T-helper 2 cell treated with Interferon-gamma antibody and Interleukin-4, amounts not matched to agents 5 μg/mL and 100 μg/mL, for 36 hours (primary cell): ENCODE measurements around the gene ANKRD13D.
"Not testable (repeated sequence)": the region's sequence is repeated elsewhere in the genome, so short reads cannot be mapped to it uniquely, and the experiment has no call there.

ENCODE experiments used
- DNase-seq: peaks from one replicate; pipeline ENCODE4 v3.0.0; 2021; ENCODE audit warnings: low spot score
- H3K27ac Mint-ChIP-seq: one replicate; pipeline ENCODE4 v1.8.0; 2021; ENCODE audit warnings: mild to moderate bottlenecking, mixed read lengths
- H3K27me3 Mint-ChIP-seq: one replicate; pipeline ENCODE4 v1.8.0; 2021; ENCODE audit warnings: low read depth, mixed read lengths
- H3K36me3 Mint-ChIP-seq: one replicate; pipeline ENCODE4 v1.8.0; 2021; ENCODE audit warnings: low read depth, mixed read lengths
- H3K4me1 Mint-ChIP-seq: one replicate; pipeline ENCODE4 v1.8.0; 2021; ENCODE audit warnings: low read depth, mixed read lengths
- H3K4me3 Mint-ChIP-seq: one replicate; pipeline ENCODE4 v1.8.0; 2022; ENCODE audit warnings: mild to moderate bottlenecking, moderate library complexity, mixed read lengths
- H3K9me3 Mint-ChIP-seq: one replicate; pipeline ENCODE4 v1.8.0; 2021; ENCODE audit warnings: mixed read lengths

ANKRD13D gene

DNA sequence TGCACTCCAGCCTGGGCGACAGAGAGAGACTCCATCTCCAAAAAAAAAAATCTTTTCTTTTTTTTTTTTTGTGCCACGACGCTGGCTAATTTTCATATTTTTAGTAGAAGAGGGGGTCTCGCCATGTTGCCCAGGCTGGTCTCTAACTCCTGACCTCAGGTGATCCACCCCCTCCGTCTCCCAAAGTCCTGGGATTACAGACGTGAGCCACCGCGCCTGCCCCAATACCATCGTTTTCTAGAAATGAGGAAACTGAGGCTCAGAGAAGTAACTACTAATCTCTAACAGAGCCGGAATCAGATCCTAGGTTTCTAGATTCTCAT lies 27.7 kb downstream of the ANKRD13D start:
- no peak for DNase-seq
- H3K4me3 Mint-ChIP-seq, result peak overlapping the region; percentile 89
- H3K4me1 Mint-ChIP-seq, result peaks cover 35% of the 10 kb centered on the region
- H3K27me3 Mint-ChIP-seq, result peaks cover 9% of the 10 kb centered on the region
- H3K36me3 Mint-ChIP-seq, result no peaks in the 10 kb centered on the region
- H3K27ac Mint-ChIP-seq, result peak overlapping the region; percentile 97
- H3K9me3 Mint-ChIP-seq, result no peaks in the 10 kb centered on the region

DNA sequence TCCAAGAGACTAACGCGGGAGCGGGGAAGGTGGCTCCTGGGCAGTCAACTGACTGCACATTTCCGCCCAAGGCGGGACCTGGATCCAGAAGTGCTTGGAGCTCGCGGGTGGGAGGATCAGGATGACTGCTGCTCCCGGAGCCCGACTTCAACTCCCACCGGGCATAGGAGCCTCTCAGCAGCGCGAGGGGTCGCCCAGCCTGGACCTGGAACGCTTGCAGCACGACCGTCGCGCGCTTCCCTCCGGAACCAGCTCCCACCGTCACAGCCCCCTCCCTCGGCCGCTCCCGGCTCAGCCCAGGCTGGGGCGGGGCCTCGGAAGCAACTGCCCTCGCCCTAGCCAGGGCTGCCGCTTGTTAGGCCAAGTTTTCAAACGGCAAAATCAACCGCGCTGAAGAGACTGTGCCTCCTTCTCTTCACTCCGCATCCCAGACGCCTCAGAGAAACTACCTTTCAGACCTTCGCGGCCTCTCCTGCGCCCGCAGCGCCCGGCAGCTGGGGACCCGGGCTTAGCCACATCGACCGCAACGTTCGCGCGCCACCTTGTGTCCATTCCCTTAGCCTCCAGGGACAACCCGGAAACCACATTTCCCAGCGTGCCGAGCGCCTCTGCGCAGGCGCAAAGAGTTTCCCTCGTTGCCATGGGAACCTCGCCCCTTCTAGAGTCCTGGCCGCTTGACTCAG lies 28.2 kb downstream of the ANKRD13D start:
- H3K9me3 Mint-ChIP-seq, result no peaks in the 10 kb centered on the region
- H3K4me1 Mint-ChIP-seq, result peaks cover 31% of the 10 kb centered on the region

GRCh38 chr11:67317888-67318555 lies 28.9 kb downstream of the ANKRD13D start:
- peaks cover 9% of the 10 kb centered on the region for H3K27me3 Mint-ChIP-seq
- H3K27ac Mint-ChIP-seq, result peak overlapping the region; percentile 97
- DNase-seq, result no peak
- H3K36me3 Mint-ChIP-seq, result no peaks in the 10 kb centered on the region
- H3K4me1 Mint-ChIP-seq, result peaks cover 26% of the 10 kb centered on the region
- H3K9me3 Mint-ChIP-seq, result no peaks in the 10 kb centered on the region
- H3K4me3 Mint-ChIP-seq, result peak overlapping the region; percentile 89

More for the DNA sequence above, 28.2 kb downstream of the ANKRD13D start:
- Mint-ChIP-seq H3K27me3 (peaks cover 9% of the 10 kb centered on the region), H3K4me3 (peak overlapping the region; percentile 89), H3K27ac (peak overlapping the region; percentile 97), H3K36me3 (no peaks in the 10 kb centered on the region)
- DNase-seq, result peak; percentile 98

GRCh38 chr11:67318876-67319275 lies 29.8 kb downstream of the ANKRD13D start:
- peaks cover 18% of the 10 kb centered on the region for H3K4me1 Mint-ChIP-seq
- not testable (repeated sequence) for H3K36me3 Mint-ChIP-seq, H3K27me3 Mint-ChIP-seq, H3K27ac Mint-ChIP-seq, H3K9me3 Mint-ChIP-seq, DNase-seq
- H3K4me3 Mint-ChIP-seq, result peak overlapping the region; percentile 89

- H3K4me1 Mint-ChIP-seq, result peaks cover 12% of the 10 kb centered on the region
- no peak overlapping the region for H3K27ac Mint-ChIP-seq
- peaks cover 9% of the 10 kb centered on the region for H3K27me3 Mint-ChIP-seq
- no peaks in the 10 kb centered on the region for H3K36me3 Mint-ChIP-seq
- no peak for DNase-seq
- H3K4me3 Mint-ChIP-seq, result no peak overlapping the region
- no peaks in the 10 kb centered on the region for H3K9me3 Mint-ChIP-seq
Measured at GRCh38 chr11:67320011-67320410, 30.9 kb downstream of the ANKRD13D start.

GRCh38 chr11:67320691-67321090 lies 31.6 kb downstream of the ANKRD13D start:
- H3K4me1 Mint-ChIP-seq, result peaks cover 8% of the 10 kb centered on the region
- peaks cover 9% of the 10 kb centered on the region for H3K27me3 Mint-ChIP-seq

DNA sequence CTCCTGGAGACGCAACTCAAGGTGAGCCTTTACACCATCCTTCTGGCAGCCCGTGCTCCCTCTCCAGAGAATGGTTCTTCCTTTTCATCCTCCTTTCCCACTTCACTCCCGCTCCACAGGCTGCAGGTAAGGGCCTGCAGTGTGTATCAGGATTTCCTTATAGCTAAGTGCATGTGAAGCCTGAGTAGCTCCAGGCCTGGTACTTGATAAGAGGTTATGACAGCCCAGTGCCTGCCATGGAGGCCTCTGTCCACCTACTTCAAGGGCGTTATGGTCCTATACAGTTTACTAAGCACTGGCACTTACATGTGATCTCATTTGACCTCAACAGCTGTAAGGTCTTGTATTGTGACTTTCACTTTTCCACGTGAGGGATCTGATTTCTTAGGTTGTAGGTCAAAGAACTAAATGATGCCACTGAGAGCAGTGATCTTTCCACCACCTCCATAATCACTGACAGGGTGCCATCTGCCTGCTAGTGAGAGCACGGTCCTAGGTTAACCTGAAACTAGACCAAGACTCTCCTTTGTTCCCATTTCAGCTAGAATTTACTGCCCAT lies 32.3 kb downstream of the ANKRD13D start:
- H3K36me3 Mint-ChIP-seq, result no peaks in the 10 kb centered on the region
- H3K9me3 Mint-ChIP-seq, result no peaks in the 10 kb centered on the region

More at GRCh38 chr11:67320691-67321090, 31.6 kb downstream of the ANKRD13D start:
- no peak overlapping the region for H3K4me3 Mint-ChIP-seq
- no peak for DNase-seq
- H3K9me3 Mint-ChIP-seq, result no peaks in the 10 kb centered on the region
- H3K27ac Mint-ChIP-seq, result no peak overlapping the region
- no peaks in the 10 kb centered on the region for H3K36me3 Mint-ChIP-seq

GRCh38 chr11:67322049-67322448 lies 32.9 kb downstream of the ANKRD13D start:
- Mint-ChIP-seq H3K27ac (no peak overlapping the region), H3K27me3 (peaks cover 9% of the 10 kb centered on the region), H3K4me1 (peaks cover 6% of the 10 kb centered on the region), H3K9me3 (no peaks in the 10 kb centered on the region), H3K4me3 (no peak overlapping the region), H3K36me3 (no peaks in the 10 kb centered on the region)
- DNase-seq, result no peak

More for the DNA sequence above, 32.3 kb downstream of the ANKRD13D start:
- no peak for DNase-seq
- no peak overlapping the region for H3K27ac Mint-ChIP-seq
- no peak overlapping the region for H3K4me3 Mint-ChIP-seq
- H3K27me3 Mint-ChIP-seq, result peaks cover 9% of the 10 kb centered on the region
- peaks cover 8% of the 10 kb centered on the region for H3K4me1 Mint-ChIP-seq

- Mint-ChIP-seq H3K27me3 (peaks cover 3% of the 10 kb centered on the region), H3K36me3 (no peaks in the 10 kb centered on the region), H3K4me1 (peaks cover 2% of the 10 kb centered on the region), H3K9me3 (no peaks in the 10 kb centered on the region), H3K27ac (no peak overlapping the region), H3K4me3 (no peak overlapping the region)
- no peak for DNase-seq
Measured at GRCh38 chr11:67323526-67323925, 34.4 kb downstream of the ANKRD13D start.

GRCh38 chr11:67332081-67332691 lies 43.1 kb downstream of the ANKRD13D start:
- no peak for DNase-seq
- H3K36me3 Mint-ChIP-seq, result no peaks in the 10 kb centered on the region
- H3K4me3 Mint-ChIP-seq, result no peak overlapping the region
- H3K4me1 Mint-ChIP-seq, result no peaks in the 10 kb centered on the region
- no peak overlapping the region for H3K27ac Mint-ChIP-seq
- H3K27me3 Mint-ChIP-seq, result no peaks in the 10 kb centered on the region
- H3K9me3 Mint-ChIP-seq, result no peaks in the 10 kb centered on the region

GRCh38 chr11:67337257-67337656 lies 48.2 kb downstream of the ANKRD13D start:
- H3K27me3 Mint-ChIP-seq, result no peaks in the 10 kb centered on the region
- no peaks in the 10 kb centered on the region for H3K4me1 Mint-ChIP-seq
- H3K36me3 Mint-ChIP-seq, result no peaks in the 10 kb centered on the region
- no peak for DNase-seq
- no peak overlapping the region for H3K27ac Mint-ChIP-seq
- H3K4me3 Mint-ChIP-seq, result no peak overlapping the region
- no peaks in the 10 kb centered on the region for H3K9me3 Mint-ChIP-seq

DNA sequence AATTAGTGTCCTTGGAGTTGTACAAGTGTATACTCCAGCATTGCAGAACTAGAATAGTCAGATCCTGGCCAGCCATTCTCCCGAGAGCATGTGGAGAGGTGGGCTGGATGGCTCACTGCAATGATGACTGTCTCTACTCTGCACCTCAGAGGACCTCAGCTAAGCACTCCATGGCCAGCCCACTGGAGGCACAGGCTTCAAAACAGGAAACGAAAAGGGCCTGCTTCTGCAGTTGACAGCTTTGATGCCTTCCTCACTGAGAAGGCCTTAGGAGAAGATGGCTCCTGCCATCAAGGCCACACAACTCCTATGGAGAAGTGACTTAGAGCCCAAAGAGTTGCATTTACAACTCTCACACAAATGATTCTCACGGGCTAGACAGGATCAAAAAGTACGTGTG lies 55.2 kb downstream of the ANKRD13D start:
- Mint-ChIP-seq H3K4me1 (peaks cover 22% of the 10 kb centered on the region), H3K4me3 (no peak overlapping the region), H3K36me3 (no peaks in the 10 kb centered on the region), H3K27ac (peak overlapping the region; percentile 74), H3K9me3 (peaks cover 4% of the 10 kb centered on the region), H3K27me3 (no peaks in the 10 kb centered on the region)
- DNase-seq, result no peak

DNA sequence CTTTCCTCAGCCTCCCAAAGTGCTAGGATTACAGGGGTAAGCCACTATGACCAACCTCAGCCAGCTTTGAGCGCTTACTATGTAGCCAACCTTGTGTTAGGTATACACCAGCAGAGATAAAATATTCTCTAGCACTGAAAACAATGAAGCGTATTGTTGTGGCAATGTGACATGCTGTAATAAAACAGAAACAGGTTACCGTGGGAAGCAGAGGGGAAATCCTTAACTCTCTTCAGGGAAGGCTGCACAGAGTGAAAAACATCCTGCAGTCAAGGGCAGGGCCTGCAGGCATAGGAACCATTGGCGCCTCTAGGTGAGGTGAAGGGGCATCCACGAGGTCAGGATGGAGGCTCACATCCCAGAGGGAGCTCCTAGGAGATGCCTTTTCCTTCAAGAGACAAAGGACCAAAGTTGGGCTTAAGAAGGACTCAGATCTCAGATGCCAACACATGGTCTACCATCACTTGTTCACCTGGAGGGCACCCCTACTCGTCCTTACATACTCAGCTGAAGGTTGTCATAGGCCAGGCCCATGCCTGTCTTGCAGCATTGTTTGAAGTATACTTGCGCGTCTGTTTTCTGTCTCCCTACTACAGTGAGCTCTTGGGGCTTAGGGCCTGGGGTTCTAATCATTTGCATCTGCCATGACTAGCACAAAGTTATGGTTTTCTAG lies 56.3 kb downstream of the ANKRD13D start:
- Mint-ChIP-seq H3K27ac (no peak overlapping the region), H3K9me3 (peaks cover 4% of the 10 kb centered on the region), H3K27me3 (no peaks in the 10 kb centered on the region), H3K4me1 (peaks cover 22% of the 10 kb centered on the region), H3K4me3 (no peak overlapping the region), H3K36me3 (no peaks in the 10 kb centered on the region)
- no peak for DNase-seq
